Fibroblast of mammary gland (primary cell): Measurements from ENCODE around the gene PPIB.

Experiments
- DNase-seq: peaks from one replicate; pipeline ENCODE4 v3.0.0-alpha.2; 2010; ENCODE audit warnings: low read depth
- H3K4me3 ChIP-seq: 2 replicates; pipeline ENCODE4 v1.5.1; 2011; ENCODE audit warnings: low read depth, mild to moderate bottlenecking, low read length, moderate library complexity; ENCODE audit not compliant: control insufficient read depth
- TF ChIP-seq, protein P1 (sequence below): conservative IDR thresholded peaks from 2 replicates; pipeline ENCODE4 v1.5.1; 2011; ENCODE audit warnings: low read depth, low read length, inconsistent platforms; ENCODE audit not compliant: control insufficient read depth, insufficient read depth

PPIB gene

DNA sequence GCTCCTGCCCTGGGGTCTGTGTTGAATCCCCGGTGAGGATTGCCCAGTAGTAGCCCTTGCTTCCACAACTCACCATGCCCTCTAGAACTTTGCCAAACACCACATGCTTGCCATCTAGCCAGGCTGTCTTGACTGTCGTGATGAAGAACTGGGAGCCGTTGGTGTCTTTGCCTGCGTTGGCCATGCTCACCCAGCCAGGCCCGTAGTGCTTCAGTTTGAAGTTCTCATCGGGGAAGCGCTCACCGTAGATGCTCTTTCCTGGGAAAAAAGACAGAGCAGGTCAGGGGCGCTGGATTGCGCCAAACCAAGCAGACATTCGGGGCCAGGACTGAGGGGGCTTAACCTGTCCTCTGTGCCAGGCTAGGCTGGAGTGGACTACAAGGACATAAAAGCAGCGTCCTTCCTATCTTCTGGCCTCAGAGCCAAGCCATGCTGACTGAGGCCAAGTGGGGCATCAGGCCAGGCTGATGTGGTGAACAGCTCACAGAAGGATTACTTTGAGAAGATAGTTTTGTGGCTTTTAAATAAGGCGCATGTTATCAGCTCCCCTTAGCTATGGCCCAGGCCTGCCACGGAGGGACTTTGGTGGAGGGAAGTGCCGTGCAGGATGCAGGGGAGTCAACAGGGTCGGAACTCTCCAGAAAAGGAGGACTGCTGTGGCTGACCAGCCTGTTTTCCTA, 6.0 kb downstream of the PPIB start:
- TF ChIP-seq, protein P1, sequence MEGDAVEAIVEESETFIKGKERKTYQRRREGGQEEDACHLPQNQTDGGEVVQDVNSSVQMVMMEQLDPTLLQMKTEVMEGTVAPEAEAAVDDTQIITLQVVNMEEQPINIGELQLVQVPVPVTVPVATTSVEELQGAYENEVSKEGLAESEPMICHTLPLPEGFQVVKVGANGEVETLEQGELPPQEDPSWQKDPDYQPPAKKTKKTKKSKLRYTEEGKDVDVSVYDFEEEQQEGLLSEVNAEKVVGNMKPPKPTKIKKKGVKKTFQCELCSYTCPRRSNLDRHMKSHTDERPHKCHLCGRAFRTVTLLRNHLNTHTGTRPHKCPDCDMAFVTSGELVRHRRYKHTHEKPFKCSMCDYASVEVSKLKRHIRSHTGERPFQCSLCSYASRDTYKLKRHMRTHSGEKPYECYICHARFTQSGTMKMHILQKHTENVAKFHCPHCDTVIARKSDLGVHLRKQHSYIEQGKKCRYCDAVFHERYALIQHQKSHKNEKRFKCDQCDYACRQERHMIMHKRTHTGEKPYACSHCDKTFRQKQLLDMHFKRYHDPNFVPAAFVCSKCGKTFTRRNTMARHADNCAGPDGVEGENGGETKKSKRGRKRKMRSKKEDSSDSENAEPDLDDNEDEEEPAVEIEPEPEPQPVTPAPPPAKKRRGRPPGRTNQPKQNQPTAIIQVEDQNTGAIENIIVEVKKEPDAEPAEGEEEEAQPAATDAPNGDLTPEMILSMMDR, result no peak
- no peak for DNase-seq
- H3K4me3 ChIP-seq, result no peak overlapping the region

- TF ChIP-seq, protein P1, result no peak
Observed at GRCh38 chr15:64155802-64156651, 6.8 kb downstream of the PPIB start.

GRCh38 chr15:64153480-64154367, 9.1 kb downstream of the PPIB start:
- TF ChIP-seq, protein P1, result peak; percentile 94
- no peak overlapping the region for H3K4me3 ChIP-seq
- peak; percentile 78 for DNase-seq

More at GRCh38 chr15:64155802-64156651, 6.8 kb downstream of the PPIB start:
- H3K4me3 ChIP-seq, result no peak overlapping the region
- no peak for DNase-seq

- TF ChIP-seq, protein P1, result no peak
- DNase-seq, result no peak
- H3K4me3 ChIP-seq, result no peak overlapping the region
Observed at GRCh38 chr15:64152507-64153387, 10.1 kb downstream of the PPIB start.

GRCh38 chr15:64151727-64152506, 10.9 kb downstream of the PPIB start, which contains the start of gene SNX22:
Gene SNX22, plus strand, starts transcription at chr15:64151731. Its CDS starts 45 bp downstream, at chr15:64151776.
- no peak for DNase-seq
- peak within 1 kb of the TSS; percentile 43 for H3K4me3 ChIP-seq

More at GRCh38 chr15:64151727-64152506, 10.9 kb downstream of the PPIB start, which contains the start of gene SNX22:
- TF ChIP-seq, protein P1, result no peak
